ENCODE data around the gene PTCH2.

- TF ChIP-seq CTCF (IDR thresholded peaks at IDR 0.05), result no peak
- no peak for TF ChIP-seq POLR2AphosphoS5 (IDR thresholded peaks at IDR 0.05)
- no peak for TF ChIP-seq POLR2A (IDR thresholded peaks at IDR 0.05)
Observed at GRCh38 chr1:44785029-44785380, 58.0 kb downstream of the PTCH2 start.

All from transverse colon (tissue), 4 donors.